HepG2 (cell line): ENCODE data around the gene CCN2. TPM values are rescaled to one million over a fixed set of nuclear protein-coding genes. Genes with fewer than 3 reads are reported as not detected.

Source experiments
- ELF1 ChIP-seq: sonication (generic); formaldehyde crosslinking; IDR thresholded peaks from 2 replicates; pipeline ENCODE4 v1.4.0; 2020; ENCODE audit warnings: missing genetic modification reagents
- EP300 ChIP-seq, 3 experiments: sonication (generic) in 1 of 3; formaldehyde crosslinking in 1 of 3; IDR thresholded peaks; 2 replicates each; pipeline versions ENCODE4 v1.5.1 to v1.6.1; 2011 to 2020; ENCODE audit warnings: low read depth in 2 of 3, low read length in 2 of 3, borderline replicate concordance in 1 of 3, improper control_type of control experiment in 1 of 3, mild to moderate bottlenecking in 1 of 3, missing genetic modification reagents in 1 of 3, moderate library complexity in 1 of 3
- FOXA3 ChIP-seq: IDR thresholded peaks from 2 replicates; pipeline ENCODE4 v1.6.1; 2016; ENCODE audit warnings: missing genetic modification reagents, missing compliant biosample characterization
- FOXK1 ChIP-seq: sonication (generic); formaldehyde crosslinking; IDR thresholded peaks from 2 replicates; pipeline ENCODE4 v1.4.0; 2020; ENCODE audit warnings: low read depth, missing genetic modification reagents, borderline replicate concordance
- HHEX ChIP-seq: IDR thresholded peaks from 2 replicates; pipeline ENCODE4 v1.6.1; 2016; ENCODE audit warnings: control low read depth
- NR2F6 ChIP-seq, 2 experiments: IDR thresholded peaks; 2 replicates each; pipeline ENCODE4 v1.6.1; 2016; ENCODE audit warnings: antibody characterized with exemption in 1 of 2, mild to moderate bottlenecking in 1 of 2
- PHF21A ChIP-seq: sonication (generic); formaldehyde crosslinking; IDR thresholded peaks from 2 replicates; pipeline ENCODE4 v1.5.0; 2020; ENCODE audit warnings: mild to moderate bottlenecking, missing genetic modification reagents
- SP4 ChIP-seq: sonication (generic); formaldehyde crosslinking; IDR thresholded peaks from 2 replicates; pipeline ENCODE4 v1.8.1; 2023; ENCODE audit warnings: mild to moderate bottlenecking, missing genetic modification reagents
- STAT5B ChIP-seq: sonication (generic); formaldehyde crosslinking; IDR thresholded peaks from 2 replicates; pipeline ENCODE4 v1.4.0; 2020; ENCODE audit warnings: missing genetic modification reagents
- THAP11 ChIP-seq: IDR thresholded peaks from 2 replicates; pipeline ENCODE4 v1.6.1; 2016; ENCODE audit warnings: missing biosample characterization, missing genetic modification reagents
- YEATS4 ChIP-seq: sonication (generic); formaldehyde crosslinking; IDR thresholded peaks from 2 replicates; pipeline ENCODE4 v1.4.0; 2020; ENCODE audit warnings: missing genetic modification reagents, borderline replicate concordance
- ZBTB38 ChIP-seq: sonication (generic); formaldehyde crosslinking; IDR thresholded peaks from 2 replicates; pipeline ENCODE4 v1.5.1; 2020; ENCODE audit warnings: mild to moderate bottlenecking, missing genetic modification reagents
- ZNF160 ChIP-seq: sonication (generic); formaldehyde crosslinking; IDR thresholded peaks from 2 replicates; pipeline ENCODE4 v1.8.0; 2022; ENCODE audit warnings: mild to moderate bottlenecking, inconsistent platforms, missing genetic modification reagents
- ZNF629 ChIP-seq: sonication (generic); formaldehyde crosslinking; conservative IDR thresholded peaks from 2 replicates; pipeline ENCODE4 v1.5.0; 2020; ENCODE audit warnings: missing genetic modification reagents
- polyA plus RNA-seq, 8 experiments: library from polyadenylated mRNA; depleted of rRNA in 3 of 8; stranded (reverse) in 7 of 8; unstranded in 1 of 8; fragments of >200 nt; fragmentation: Illumina TruSeq in 4 of 8; extraction: Trizol in 4 of 8; gene quantifications; 2 replicates each; pipeline versions ENCODE4 v1.2.1 to v1.2.3, GENCODE V29; 2011 to 2016; ENCODE audit warnings: low read depth in 4 of 8, missing spikeins in 1 of 8, mixed read lengths in 1 of 8; ENCODE audit not compliant: insufficient read depth in 1 of 8
- total RNA-seq, 5 experiments: library from RNA; depleted of rRNA; stranded (reverse); fragments of >200 nt; fragmentation: Illumina TruSeq; extraction: Trizol; gene quantifications; 2 replicates each; pipeline ENCODE4 v1.2.3, GENCODE V29; 2016; ENCODE audit warnings: low read depth in 1 of 5
- TF ChIP-seq, protein P1 (sequence below): sonication (generic); formaldehyde crosslinking; IDR thresholded peaks from 2 replicates; pipeline ENCODE4 v1.4.0; 2020; ENCODE audit warnings: missing genetic modification reagents, borderline replicate concordance

CCN2 gene
- total and polyA plus RNA-seq, 2 of the 13 experiments (the other 11 are each of a cell fraction or from before 2014, with no cell fraction given), result 34.7 to 316 TPM

DNA sequence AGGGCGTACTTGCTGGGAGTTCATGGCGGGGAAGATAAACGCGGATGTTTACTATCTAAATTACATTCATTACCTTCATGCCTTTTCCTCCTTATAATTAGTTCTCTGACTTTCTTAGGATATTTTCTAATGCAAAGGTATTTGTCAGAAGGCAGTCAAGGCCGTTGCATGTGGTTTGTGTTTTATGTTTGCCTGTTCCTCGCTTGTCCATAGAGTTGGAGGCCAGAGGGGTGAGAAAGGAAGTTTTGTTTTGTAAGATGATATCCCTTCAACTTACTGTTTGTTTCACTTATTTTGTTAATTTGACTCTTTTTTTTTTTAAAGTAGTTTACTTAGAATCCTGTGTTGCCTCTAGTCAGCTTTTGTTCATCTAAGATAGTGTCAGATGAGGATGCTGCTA lies 4.0 kb upstream of the CCN2 start (continued):
- TF ChIP-seq, protein P1, sequence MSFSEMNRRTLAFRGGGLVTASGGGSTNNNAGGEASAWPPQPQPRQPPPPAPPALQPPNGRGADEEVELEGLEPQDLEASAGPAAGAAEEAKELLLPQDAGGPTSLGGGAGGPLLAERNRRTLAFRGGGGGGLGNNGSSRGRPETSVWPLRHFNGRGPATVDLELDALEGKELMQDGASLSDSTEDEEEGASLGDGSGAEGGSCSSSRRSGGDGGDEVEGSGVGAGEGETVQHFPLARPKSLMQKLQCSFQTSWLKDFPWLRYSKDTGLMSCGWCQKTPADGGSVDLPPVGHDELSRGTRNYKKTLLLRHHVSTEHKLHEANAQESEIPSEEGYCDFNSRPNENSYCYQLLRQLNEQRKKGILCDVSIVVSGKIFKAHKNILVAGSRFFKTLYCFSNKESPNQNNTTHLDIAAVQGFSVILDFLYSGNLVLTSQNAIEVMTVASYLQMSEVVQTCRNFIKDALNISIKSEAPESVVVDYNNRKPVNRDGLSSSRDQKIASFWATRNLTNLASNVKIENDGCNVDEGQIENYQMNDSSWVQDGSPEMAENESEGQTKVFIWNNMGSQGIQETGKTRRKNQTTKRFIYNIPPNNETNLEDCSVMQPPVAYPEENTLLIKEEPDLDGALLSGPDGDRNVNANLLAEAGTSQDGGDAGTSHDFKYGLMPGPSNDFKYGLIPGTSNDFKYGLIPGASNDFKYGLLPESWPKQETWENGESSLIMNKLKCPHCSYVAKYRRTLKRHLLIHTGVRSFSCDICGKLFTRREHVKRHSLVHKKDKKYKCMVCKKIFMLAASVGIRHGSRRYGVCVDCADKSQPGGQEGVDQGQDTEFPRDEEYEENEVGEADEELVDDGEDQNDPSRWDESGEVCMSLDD (CRISPR knock-in tag), result no peak
- TF ChIP-seq NR2F6 (IDR thresholded peaks at IDR 0.05) (no peak; the same call in 1 of the 2 replicates), NR2F6 (CRISPR knock-in tag; IDR thresholded peaks at IDR 0.05) (peak; percentile 7; the same call in 1 of the 2 replicates), ZBTB38 (CRISPR knock-in tag) (no peak), STAT5B (CRISPR knock-in tag) (no peak), PHF21A (CRISPR knock-in tag) (no peak), ZNF160 (CRISPR knock-in tag) (no peak), EP300 (IDR thresholded peaks at IDR 0.05; ENCODE audit: low read depth in 2 of 2, low read length in 2 of 2) (peak in 1 of 2 experiments; percentile 36; a peak in 1 of 4 replicates), EP300 (CRISPR knock-in tag; IDR thresholded peaks at IDR 0.05; ENCODE audit: borderline replicate concordance) (no peak), ELF1 (CRISPR knock-in tag) (no peak), FOXA3 (CRISPR knock-in tag) (0 out of 2 replicates have a peak, but pooled peaks have one; percentile 3), THAP11 (CRISPR knock-in tag) (no peak), ZNF629 (CRISPR knock-in tag) (no peak), FOXK1 (0 out of 2 replicates have a peak, but pooled peaks have one; percentile 12), SP4 (no peak), YEATS4 (CRISPR knock-in tag) (no peak), HHEX (no peak)
